AG04449 (cell line): Measurements from ENCODE around the gene OLFML3.

Experiments used
- CTCF ChIA-PET: fragments of 350-600 bp; formaldehyde crosslinking; extraction: SDS; loops from one replicate; lab custom pipeline; 2021; ENCODE audit warnings: antibody characterized with exemption; lab: Yijun Ruan, JAX
- POLR2A ChIA-PET: fragments of 400-600, 350-600 bp; formaldehyde crosslinking; extraction: SDS; loops from one replicate; lab custom pipeline; 2020; ENCODE audit warnings: antibody characterized with exemption, inconsistent platforms; lab: Yijun Ruan, JAX
- DNase-seq: peaks from one replicate; pipeline ENCODE4 v3.0.0-alpha.2; 2010; ENCODE audit warnings: low read depth, low spot score
- H3K4me3 ChIP-seq: 2 replicates; pipeline ENCODE4 v1.5.1; 2011; ENCODE audit warnings: low read depth, mild to moderate bottlenecking, control low read depth, low read length
- CTCF ChIP-seq: IDR thresholded peaks from one replicate; pipeline ENCODE4 v1.5.1; 2011; ENCODE audit warnings: mild to moderate bottlenecking, moderate library complexity, low read length, control low read depth, inconsistent platforms; ENCODE audit not compliant: insufficient read depth; ENCODE audit errors: missing control alignments

The OLFML3 gene

GRCh38 chr1:113934511-113935055 is 44.7 kb upstream of the OLFML3 start:
- no peak overlapping the region for H3K4me3 ChIP-seq
- ChIA-PET POLR2A (no interaction called here), CTCF (interaction anchor here (0.6 kb wide), 1 partner anchor 19 kb away, joined by 3 read pairs; no protein-coding TSS in a partner anchor)
- DNase-seq: no peak
- TF ChIP-seq CTCF: no peak

- DNase-seq: no peak
- ChIA-PET POLR2A (no interaction called here), CTCF (no interaction called here)
- H3K4me3 ChIP-seq: no peak overlapping the region
- no peak for TF ChIP-seq CTCF
Observed at GRCh38 chr1:113935176-113935575, 44.1 kb upstream of the OLFML3 start.

DNA sequence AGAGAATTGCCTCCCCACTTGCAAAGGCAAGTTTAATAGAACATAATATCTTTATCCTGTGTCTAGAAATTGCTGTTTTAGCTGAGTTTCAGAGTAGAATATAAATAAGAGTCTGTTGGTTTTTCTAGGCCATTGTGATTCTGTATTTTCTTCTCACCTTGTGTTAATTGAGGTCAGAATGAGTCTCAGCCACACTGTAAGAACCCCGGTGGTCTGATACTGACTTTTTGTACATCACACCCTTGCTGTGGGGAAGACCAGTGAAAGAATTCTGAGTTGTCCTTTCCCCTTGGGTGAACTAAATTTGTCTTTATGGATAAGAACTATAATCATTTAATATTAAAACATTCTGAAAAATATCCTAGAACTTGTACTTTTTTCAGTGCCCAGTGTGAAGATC is 43.3 kb upstream of the OLFML3 start:
- no peak for TF ChIP-seq CTCF
- POLR2A ChIA-PET: no interaction called here
- no peak overlapping the region for H3K4me3 ChIP-seq
- CTCF ChIA-PET: interaction anchor here (0.9 kb wide), 1 partner anchor 10 kb away, joined by 3 read pairs; no protein-coding TSS in a partner anchor
- DNase-seq: no peak

DNA sequence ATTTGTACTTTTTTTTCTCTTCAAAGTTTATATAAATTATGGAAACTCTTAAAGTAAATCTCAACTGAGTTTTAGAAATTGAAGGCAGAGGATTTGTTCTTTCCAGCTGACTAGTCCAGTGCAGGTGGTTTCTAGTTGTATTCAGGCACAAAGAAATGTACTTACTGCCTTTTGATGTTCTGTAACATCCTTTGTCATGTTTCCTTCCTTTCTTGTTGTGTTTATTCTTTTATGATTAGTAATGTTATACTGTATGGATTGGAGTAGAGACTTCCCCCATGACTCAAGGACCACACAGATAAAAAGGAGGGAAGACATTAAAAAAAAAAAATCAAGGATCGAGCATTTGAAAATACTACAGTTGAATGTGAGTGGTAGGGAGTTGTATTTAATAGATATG is 42.1 kb upstream of the OLFML3 start:
- POLR2A ChIA-PET: no interaction called here
- DNase-seq: no peak
- no peak overlapping the region for H3K4me3 ChIP-seq
- TF ChIP-seq CTCF: no peak
- CTCF ChIA-PET: interaction anchor here (0.7 kb wide), 1 partner anchor 102 kb away, joined by 4 read pairs; no protein-coding TSS in a partner anchor

- H3K4me3 ChIP-seq: no peak overlapping the region
- CTCF ChIA-PET: interaction anchor here (2.7 kb wide), 1 partner anchor 8 kb away, joined by 11 read pairs; the partner anchor contains the start of gene HIPK1
- POLR2A ChIA-PET: no interaction called here
- TF ChIP-seq CTCF: no peak
- DNase-seq: no peak
Observed at GRCh38 chr1:113938192-113938591, 41.1 kb upstream of the OLFML3 start.

DNA sequence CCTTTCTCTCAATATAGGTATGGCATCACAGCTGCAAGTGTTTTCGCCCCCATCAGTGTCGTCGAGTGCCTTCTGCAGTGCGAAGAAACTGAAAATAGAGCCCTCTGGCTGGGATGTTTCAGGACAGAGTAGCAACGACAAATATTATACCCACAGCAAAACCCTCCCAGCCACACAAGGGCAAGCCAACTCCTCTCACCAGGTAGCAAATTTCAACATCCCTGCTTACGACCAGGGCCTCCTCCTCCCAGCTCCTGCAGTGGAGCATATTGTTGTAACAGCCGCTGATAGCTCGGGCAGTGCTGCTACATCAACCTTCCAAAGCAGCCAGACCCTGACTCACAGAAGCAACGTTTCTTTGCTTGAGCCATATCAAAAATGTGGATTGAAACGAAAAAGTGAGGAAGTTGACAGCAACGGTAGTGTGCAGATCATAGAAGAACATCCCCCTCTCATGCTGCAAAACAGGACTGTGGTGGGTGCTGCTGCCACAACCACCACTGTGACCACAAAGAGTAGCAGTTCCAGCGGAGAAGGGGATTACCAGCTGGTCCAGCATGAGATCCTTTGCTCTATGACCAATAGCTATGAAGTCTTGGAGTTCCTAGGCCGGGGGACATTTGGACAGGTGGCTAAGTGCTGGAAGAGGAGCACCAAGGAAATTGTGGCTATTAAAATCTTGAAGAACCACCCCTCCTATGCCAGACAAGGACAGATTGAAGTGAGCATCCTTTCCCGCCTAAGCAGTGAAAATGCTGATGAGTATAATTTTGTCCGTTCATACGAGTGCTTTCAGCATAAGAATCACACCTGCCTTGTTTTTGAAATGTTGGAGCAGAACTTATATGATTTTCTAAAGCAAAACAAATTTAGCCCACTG is 38.7 kb upstream of the OLFML3 start:
- TF ChIP-seq CTCF: no peak
- ChIA-PET POLR2A (no interaction called here), CTCF (interaction anchor here (1.3 to 1.6 kb wide), 2 partner anchors 9 to 10 kb away, joined by 5 to 6 read pairs; no protein-coding TSS in a partner anchor)
- H3K4me3 ChIP-seq: no peak overlapping the region
- no peak for DNase-seq
